IPS DF 6.9 (cell line): ENCODE results near the gene MICAL2.

Source experiments
- DNase-seq: peaks from one replicate; pipeline ENCODE4 v3.0.0-alpha.2; 2013; ENCODE audit warnings: low read depth, low spot score
- H3K27ac ChIP-seq: one replicate; pipeline ENCODE4 v1.5.1; 2013; ENCODE audit warnings: low read length, control low read depth
- H3K27me3 ChIP-seq: 2 replicates; pipeline ENCODE4 v1.6.1; 2013; ENCODE audit warnings: mild to moderate bottlenecking, low read length; ENCODE audit not compliant: control insufficient read depth, insufficient read depth
- H3K36me3 ChIP-seq: 2 replicates; pipeline ENCODE4 v1.6.1; 2013; ENCODE audit warnings: low read length; ENCODE audit not compliant: control insufficient read depth, insufficient read depth
- H3K4me1 ChIP-seq: 2 replicates; pipeline ENCODE4 v1.6.1; 2013; ENCODE audit warnings: low read length; ENCODE audit not compliant: control insufficient read depth, insufficient read depth
- H3K4me3 ChIP-seq: 2 replicates; pipeline ENCODE4 v1.5.1; 2013; ENCODE audit warnings: mild to moderate bottlenecking, low read length
- H3K9me3 ChIP-seq: 2 replicates; pipeline ENCODE4 v1.6.1; 2013; ENCODE audit warnings: low read length, inconsistent platforms; ENCODE audit not compliant: control insufficient read depth, insufficient read depth
- WGBS: extraction: QIAGEN DNeasy Blood & Tissue Kit; methylation state at CpG from one replicate; pipeline ENCODE4 v1.1.7; 2013; ENCODE audit warnings: mixed read lengths, missing lambda C conversion rate; ENCODE audit not compliant: insufficient read length, insufficient coverage; 5-methylcytosine and 5-hydroxymethylcytosine counted together

MICAL2 gene

DNA sequence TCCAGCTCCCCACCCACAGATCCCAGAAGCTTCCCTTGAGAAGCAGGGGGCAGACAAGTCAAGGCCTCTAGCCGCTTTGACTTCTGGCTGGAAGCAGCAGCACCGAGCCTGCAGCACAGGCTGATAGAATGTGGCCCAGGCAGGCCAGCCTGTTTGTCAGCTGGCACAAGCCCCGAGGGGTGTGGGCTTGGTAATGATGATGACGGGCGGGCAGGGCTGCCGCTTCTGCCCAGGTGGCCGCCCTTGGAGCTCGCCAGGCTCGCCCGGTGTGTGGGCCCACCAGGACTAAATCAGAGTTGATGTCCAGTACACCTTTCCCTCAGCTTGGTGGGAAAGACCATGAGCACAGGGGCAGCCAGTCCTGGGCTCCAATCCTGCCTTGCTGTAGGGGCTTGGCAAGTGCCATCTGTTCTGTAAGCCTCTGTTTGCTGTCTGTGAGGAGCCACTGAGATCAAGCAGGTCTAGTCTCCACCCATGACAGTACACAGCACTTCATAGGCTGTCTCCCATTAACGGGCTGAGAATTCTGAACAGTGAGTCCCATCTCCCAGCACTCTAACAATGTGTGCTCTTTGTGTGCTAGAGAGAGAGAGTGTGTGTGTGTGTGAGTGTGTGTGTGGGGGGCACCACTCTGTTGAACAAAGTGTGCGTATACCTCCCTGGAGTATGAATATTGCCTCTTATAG, 26.8 kb downstream of the MICAL2 start:
- no peak overlapping the region for H3K4me3 ChIP-seq
- no CpG with 5 or more reads among the region's 12 CpGs for WGBS
- no peaks in the 10 kb centered on the region for H3K27me3 ChIP-seq
- H3K27ac ChIP-seq = no peak overlapping the region
- no peaks in the 10 kb centered on the region for H3K9me3 ChIP-seq
- no peaks in the 10 kb centered on the region for H3K36me3 ChIP-seq
- DNase-seq = no peak
- H3K4me1 ChIP-seq = no peaks in the 10 kb centered on the region

DNA sequence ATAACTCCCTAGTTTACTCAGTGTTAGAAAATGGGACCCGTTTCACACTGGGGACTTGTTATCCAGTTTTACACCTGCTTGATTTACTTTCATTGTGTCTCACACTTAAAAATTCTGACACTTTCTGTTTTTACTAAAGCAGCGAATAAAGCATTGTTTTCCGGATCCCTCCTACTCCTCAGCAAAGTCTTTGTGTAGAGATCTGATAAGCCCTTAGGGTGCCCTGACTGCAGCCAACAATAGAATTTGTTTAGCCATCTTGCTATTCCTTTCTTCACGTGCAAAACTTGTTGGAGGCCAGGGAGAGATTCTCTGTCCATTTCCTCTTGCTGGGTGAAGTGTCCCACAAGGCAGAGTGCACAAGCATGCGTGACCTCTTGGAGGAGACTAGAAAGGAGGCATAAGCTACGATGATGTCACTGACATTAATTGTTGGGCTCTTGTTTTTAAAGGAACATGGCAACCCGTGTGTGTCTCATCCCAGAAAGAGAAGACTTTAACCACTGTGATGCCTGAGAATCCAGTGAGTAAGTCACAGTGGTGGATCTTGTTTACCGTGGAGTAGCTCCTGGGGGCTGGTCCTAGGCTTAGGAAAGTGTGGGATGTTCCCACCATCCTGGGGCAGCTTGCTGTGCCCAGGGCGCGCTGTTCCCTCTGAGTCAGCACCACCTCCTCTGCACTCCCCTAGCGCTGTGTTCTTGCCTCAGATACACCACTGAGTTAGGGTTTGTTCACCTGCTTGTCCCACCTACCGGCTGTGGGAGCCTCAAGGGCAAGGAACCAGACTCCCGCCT, 27.7 kb downstream of the MICAL2 start:
- DNase-seq = no peak
- Histone ChIP-seq H3K4me1 (no peaks in the 10 kb centered on the region), H3K36me3 (no peaks in the 10 kb centered on the region), H3K9me3 (no peaks in the 10 kb centered on the region), H3K27me3 (no peaks in the 10 kb centered on the region), H3K27ac (no peak overlapping the region), H3K4me3 (no peak overlapping the region)
- no CpG with 5 or more reads among the region's 13 CpGs for WGBS

DNA sequence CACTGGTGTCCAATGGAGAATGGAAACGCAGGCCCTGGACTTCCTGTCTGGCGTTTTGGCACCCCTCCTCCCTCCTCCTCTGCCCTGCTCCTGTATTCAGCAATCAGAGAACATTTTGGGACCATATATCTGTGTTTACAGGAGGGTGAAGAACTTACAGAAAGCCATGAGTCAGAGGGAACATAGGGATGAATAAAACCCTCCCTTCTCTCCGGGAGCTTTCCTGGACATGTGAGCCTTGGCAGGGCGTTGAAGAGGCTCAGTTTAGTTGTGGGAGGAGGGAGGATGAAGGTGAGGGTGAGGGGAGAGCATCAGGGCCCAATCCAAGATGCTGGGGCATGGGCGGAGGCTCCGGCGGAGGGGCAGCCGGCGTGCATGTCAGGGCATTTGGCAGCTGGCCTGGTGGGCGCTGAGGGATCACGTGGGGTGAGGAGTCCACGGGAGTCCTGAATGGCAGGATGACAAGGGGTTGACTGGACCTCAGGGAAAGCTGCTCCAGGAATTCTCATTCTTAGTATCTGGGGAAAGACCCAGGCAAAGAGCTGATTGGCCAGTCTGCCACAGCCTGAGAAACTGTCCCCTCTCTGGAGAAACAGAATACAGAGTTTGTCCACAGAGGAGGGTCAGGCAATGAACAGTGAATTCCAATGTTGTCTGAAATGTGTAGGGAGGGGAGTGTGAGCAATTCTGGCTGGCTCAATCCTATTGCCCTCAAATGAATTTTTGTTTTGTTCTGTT, 28.9 kb downstream of the MICAL2 start:
- Histone ChIP-seq H3K36me3 (no peaks in the 10 kb centered on the region), H3K9me3 (no peaks in the 10 kb centered on the region), H3K27ac (no peak overlapping the region), H3K4me1 (no peaks in the 10 kb centered on the region), H3K4me3 (no peak overlapping the region), H3K27me3 (no peaks in the 10 kb centered on the region)
- no peak for DNase-seq
- WGBS = no CpG with 5 or more reads among the region's 12 CpGs

GRCh38 chr11:12140186-12140793, 29.9 kb downstream of the MICAL2 start:
- Histone ChIP-seq H3K4me1 (no peaks in the 10 kb centered on the region), H3K4me3 (no peak overlapping the region), H3K9me3 (no peaks in the 10 kb centered on the region), H3K27ac (no peak overlapping the region), H3K36me3 (no peaks in the 10 kb centered on the region), H3K27me3 (no peaks in the 10 kb centered on the region)
- DNase-seq = no peak
- no CpG with 5 or more reads among the region's 3 CpGs for WGBS

DNA sequence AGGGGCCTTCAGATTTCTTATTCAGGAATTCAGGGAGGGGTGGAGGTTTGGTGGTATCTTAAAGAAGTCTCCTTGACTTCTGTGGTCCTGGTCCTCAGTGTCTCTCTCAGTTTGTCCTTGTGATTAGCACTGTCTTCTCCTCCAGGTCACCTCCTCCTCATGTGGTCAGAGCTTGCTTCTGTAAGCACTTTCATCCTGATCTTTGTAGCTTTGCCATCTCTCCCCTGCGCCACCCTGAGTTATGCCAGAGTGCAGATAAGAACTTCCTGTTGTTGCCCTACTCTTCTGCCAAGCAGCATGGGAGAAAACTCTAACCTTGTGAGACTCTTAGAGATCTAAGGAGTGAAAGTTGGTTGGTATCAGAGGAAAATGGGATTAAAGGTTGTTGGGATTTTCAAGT, 30.9 kb downstream of the MICAL2 start:
- Histone ChIP-seq H3K9me3 (no peaks in the 10 kb centered on the region), H3K27ac (no peak overlapping the region), H3K27me3 (no peaks in the 10 kb centered on the region), H3K4me3 (no peak overlapping the region), H3K36me3 (no peaks in the 10 kb centered on the region), H3K4me1 (no peaks in the 10 kb centered on the region)
- no CpG with 5 or more reads among the region's 1 CpG for WGBS
- DNase-seq = no peak

- no peak for DNase-seq
- H3K27me3 ChIP-seq = no peaks in the 10 kb centered on the region
- no peaks in the 10 kb centered on the region for H3K9me3 ChIP-seq
- no peaks in the 10 kb centered on the region for H3K4me1 ChIP-seq
- no peak overlapping the region for H3K4me3 ChIP-seq
- WGBS = no CpG with 5 or more reads among the region's 2 CpGs
- no peaks in the 10 kb centered on the region for H3K36me3 ChIP-seq
- no peak overlapping the region for H3K27ac ChIP-seq
Observed at GRCh38 chr11:12142176-12142575, 31.8 kb downstream of the MICAL2 start.

DNA sequence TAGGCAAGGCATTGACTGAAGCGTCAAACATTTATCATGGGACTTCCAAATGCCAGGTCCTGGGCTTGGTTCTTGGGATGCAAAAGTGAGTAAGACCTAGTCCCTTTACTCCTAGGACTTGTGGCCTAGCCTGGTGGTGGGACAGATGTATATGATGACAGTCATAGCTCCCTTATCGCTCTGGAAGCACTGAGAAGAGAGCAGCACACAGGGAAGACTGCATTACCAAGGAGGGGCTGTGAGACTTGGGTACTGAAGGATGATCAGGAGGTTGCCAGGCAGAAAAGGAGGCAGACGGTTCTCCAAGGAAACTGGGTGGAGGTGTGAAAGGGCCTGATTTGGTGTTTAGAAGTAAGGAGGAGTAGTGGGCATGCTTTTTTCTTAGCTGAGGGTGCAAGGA, 32.5 kb downstream of the MICAL2 start:
- Histone ChIP-seq H3K27ac (no peak overlapping the region), H3K4me1 (no peaks in the 10 kb centered on the region), H3K27me3 (no peaks in the 10 kb centered on the region), H3K9me3 (no peaks in the 10 kb centered on the region), H3K4me3 (no peak overlapping the region), H3K36me3 (no peaks in the 10 kb centered on the region)
- no peak for DNase-seq
- WGBS = no CpG with 5 or more reads among the region's 3 CpGs

- WGBS = no CpG with 5 or more reads among the region's 7 CpGs
- Histone ChIP-seq H3K27ac (no peak overlapping the region), H3K36me3 (no peaks in the 10 kb centered on the region)
Observed at GRCh38 chr11:12143461-12144258, 33.3 kb downstream of the MICAL2 start.

GRCh38 chr11:12144330-12145174, 34.2 kb downstream of the MICAL2 start:
- WGBS = no CpG with 5 or more reads among the region's 11 CpGs

More at GRCh38 chr11:12143461-12144258, 33.3 kb downstream of the MICAL2 start:
- Histone ChIP-seq H3K9me3 (no peaks in the 10 kb centered on the region), H3K27me3 (no peaks in the 10 kb centered on the region), H3K4me3 (no peak overlapping the region), H3K4me1 (no peaks in the 10 kb centered on the region)
- DNase-seq = no peak

More at GRCh38 chr11:12144330-12145174, 34.2 kb downstream of the MICAL2 start:
- Histone ChIP-seq H3K27ac (no peak overlapping the region), H3K4me1 (no peaks in the 10 kb centered on the region), H3K4me3 (no peak overlapping the region), H3K9me3 (no peaks in the 10 kb centered on the region), H3K36me3 (no peaks in the 10 kb centered on the region), H3K27me3 (no peaks in the 10 kb centered on the region)
- no peak for DNase-seq
